Mononuclear cell (primary cell): Measurements from ENCODE around the gene DOK1. TPM values are rescaled to one million over a fixed set of nuclear protein-coding genes. Genes with fewer than 3 reads are reported as not detected.
A peak's percentile ranks its signal among the peaks of the same experiment; 100 is the strongest.

ENCODE experiments used
- H3K27me3 ChIP-seq: 2 replicates; pipeline ENCODE4 v1.6.0; 2011; ENCODE audit warnings: low read length, control low read depth; ENCODE audit not compliant: insufficient read depth
- H3K4me1 ChIP-seq: 2 replicates; pipeline ENCODE4 v1.5.1; 2011; ENCODE audit warnings: mild to moderate bottlenecking, low read length, control low read depth; ENCODE audit not compliant: insufficient read depth
- H3K4me3 ChIP-seq: 2 replicates; pipeline ENCODE4 v1.5.1; 2011; ENCODE audit warnings: mild to moderate bottlenecking, low read length, moderate library complexity
- H3K9me3 ChIP-seq: 2 replicates; pipeline ENCODE4 v1.5.1; 2011; ENCODE audit warnings: low read depth, mild to moderate bottlenecking, control low read depth, low read length
- total RNA-seq: library from RNA; depleted of rRNA; stranded (reverse); fragments of >200 nt; gene quantifications from one replicate; pipeline ENCODE4 v1.2.3, GENCODE V29; 2012

The DOK1 gene
- 2.9 TPM for total RNA-seq

DNA sequence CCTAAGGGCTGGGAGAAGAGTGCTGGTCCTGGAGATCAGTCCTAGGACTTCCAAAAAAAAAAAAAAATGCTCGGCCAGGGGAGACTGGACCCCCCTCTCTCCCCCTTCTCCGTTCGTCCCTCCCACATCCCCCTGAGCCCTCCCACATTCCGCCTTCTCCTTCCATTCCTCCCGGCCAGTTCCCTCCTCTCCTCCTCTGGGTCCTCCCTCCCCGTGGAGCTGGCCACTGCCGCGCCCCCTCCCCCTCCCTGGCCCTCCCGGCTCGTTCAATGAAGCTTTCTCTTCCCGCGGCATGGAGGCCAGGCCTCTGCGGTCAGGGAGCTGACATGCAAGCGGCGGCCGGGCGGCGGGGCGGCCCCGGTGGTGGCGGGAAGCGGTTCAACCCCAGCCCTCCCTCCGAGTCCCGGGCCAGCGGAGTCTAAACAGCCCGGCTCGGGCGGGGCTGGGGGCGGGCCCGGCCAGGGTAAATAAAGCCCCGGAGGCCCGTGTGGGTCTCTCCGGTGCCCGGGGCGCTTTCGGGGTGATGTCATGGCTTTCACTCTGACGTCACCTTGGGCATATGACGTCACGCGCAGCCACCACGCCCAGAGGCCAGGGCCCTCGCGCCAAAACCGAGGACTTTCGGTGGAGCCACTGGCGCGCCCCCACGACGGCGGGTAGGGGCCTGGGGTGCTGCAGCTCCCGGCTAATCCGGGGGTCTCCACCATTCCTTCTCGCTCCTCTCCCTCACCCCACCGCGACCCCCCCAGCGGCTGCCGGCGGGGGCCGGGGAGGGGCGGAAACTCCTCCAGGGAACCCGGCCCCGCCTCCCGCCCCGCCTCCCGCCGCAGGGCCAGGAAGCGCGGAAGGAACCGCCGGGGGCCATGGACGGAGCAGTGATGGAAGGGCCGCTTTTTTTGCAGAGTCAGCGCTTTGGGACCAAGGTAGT lies at the start of gene DOK1, which contains the start of gene LOXL3:
TSS of gene DOK1 (plus strand) at position 829 of the 928 bp plus-strand sequence. CDS start at position 864, 35 bp downstream.
TSS of gene LOXL3 (minus strand) at position 51 of the 928 bp plus-strand sequence. CDS start 1,308 bp downstream, outside the sequence.
- H3K9me3 ChIP-seq: no peaks in the 10 kb centered on the region
- peaks cover 10% of the 10 kb centered on the region for H3K27me3 ChIP-seq
- peak within 1 kb of the TSS; percentile 98 for H3K4me3 ChIP-seq
- H3K4me1 ChIP-seq: peaks cover 50% of the 10 kb centered on the region

GRCh38 chr2:74505448-74506246 lies 48.9 kb upstream of the DOK1 start:
- Histone ChIP-seq H3K4me1 (peaks cover 63% of the 10 kb centered on the region), H3K27me3 (peaks cover 52% of the 10 kb centered on the region), H3K4me3 (no peak overlapping the region), H3K9me3 (no peaks in the 10 kb centered on the region)

GRCh38 chr2:74507145-74507925 lies 47.2 kb upstream of the DOK1 start, which contains the start of gene PCGF1:
PCGF1 (minus strand) TSS chr2:74507695; CDS start chr2:74507668, 27 bp downstream.
- peaks cover 57% of the 10 kb centered on the region for H3K4me1 ChIP-seq
- no peaks in the 10 kb centered on the region for H3K9me3 ChIP-seq
- peak within 1 kb of the TSS; percentile 86 for H3K4me3 ChIP-seq
- peaks cover 52% of the 10 kb centered on the region for H3K27me3 ChIP-seq

- peaks cover 51% of the 10 kb centered on the region for H3K27me3 ChIP-seq
- H3K4me3 ChIP-seq: peak overlapping the region; percentile 86
- H3K4me1 ChIP-seq: peaks cover 50% of the 10 kb centered on the region
- no peaks in the 10 kb centered on the region for H3K9me3 ChIP-seq
Measured at GRCh38 chr2:74507926-74508520, 46.5 kb upstream of the DOK1 start.

DNA sequence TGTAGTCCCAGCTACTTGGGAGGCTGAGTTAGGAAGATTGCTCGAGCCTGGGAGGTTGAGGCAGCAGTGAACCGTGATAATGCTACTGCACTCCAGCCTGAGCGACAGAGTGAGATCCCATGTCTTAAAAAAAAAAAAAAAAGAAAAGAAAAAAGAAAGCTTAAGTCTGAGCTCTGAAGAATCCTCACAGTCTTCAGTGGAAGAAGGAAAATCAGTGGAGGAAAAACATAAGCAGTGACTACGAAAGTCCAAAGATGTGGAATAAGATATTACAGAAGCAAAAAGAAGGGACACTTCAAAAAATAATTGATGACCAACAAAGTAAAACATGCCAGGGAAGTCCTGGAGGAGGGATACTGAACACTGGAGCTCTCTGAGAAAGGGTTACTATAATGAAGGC lies 44.2 kb upstream of the DOK1 start:
- H3K4me1 ChIP-seq: peaks cover 48% of the 10 kb centered on the region
- peaks cover 65% of the 10 kb centered on the region for H3K27me3 ChIP-seq

GRCh38 chr2:74511104-74511989 lies 43.2 kb upstream of the DOK1 start:
- Histone ChIP-seq H3K4me1 (peaks cover 48% of the 10 kb centered on the region), H3K27me3 (peaks cover 76% of the 10 kb centered on the region), H3K9me3 (no peaks in the 10 kb centered on the region), H3K4me3 (no peak overlapping the region)

More for the DNA sequence above, 44.2 kb upstream of the DOK1 start:
- H3K9me3 ChIP-seq: no peaks in the 10 kb centered on the region
- no peak overlapping the region for H3K4me3 ChIP-seq

DNA sequence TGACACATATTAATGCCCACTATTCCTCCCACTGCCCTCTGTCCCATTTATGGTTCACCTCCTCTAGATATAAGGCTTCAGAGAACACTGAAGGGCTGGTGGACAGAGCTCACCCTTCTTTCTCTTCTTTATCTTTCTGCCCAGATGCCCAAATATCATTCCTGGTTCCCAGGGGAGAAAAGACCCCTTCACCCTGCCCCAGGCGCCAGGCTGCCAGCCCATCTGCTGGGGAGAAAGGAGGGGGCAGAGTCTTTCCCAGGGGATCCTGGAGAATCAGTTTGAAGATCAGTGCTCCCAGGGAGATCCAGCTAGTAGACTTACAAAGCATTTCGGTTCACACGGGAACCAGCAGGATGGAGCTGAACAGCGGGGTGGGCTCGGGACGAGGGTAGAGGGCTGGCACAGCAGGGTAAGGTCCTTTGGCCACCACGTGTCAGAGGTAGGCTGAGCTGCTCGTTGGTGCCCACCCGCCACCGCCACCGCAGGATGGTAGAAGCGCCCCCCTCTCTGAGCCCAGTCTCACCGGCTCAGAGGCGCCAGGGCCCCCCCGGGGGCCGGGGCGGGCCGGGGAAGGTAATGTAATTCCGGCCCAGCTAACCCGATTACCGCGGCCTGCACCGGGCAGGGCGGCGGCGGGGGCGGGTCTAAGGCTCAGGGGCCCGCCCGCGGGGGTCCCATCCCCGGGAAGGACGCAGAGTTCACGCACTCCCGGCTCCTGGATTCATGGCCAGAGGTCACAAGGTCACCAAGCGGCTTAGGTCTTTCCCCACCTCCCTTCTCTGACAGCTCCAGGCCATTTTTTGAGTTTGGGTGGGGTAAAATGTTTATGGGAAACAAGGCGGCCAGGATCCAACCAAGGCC lies 41.5 kb upstream of the DOK1 start:
- Histone ChIP-seq H3K27me3 (peaks cover 92% of the 10 kb centered on the region), H3K9me3 (no peaks in the 10 kb centered on the region), H3K4me1 (peaks cover 42% of the 10 kb centered on the region), H3K4me3 (no peak overlapping the region)

DNA sequence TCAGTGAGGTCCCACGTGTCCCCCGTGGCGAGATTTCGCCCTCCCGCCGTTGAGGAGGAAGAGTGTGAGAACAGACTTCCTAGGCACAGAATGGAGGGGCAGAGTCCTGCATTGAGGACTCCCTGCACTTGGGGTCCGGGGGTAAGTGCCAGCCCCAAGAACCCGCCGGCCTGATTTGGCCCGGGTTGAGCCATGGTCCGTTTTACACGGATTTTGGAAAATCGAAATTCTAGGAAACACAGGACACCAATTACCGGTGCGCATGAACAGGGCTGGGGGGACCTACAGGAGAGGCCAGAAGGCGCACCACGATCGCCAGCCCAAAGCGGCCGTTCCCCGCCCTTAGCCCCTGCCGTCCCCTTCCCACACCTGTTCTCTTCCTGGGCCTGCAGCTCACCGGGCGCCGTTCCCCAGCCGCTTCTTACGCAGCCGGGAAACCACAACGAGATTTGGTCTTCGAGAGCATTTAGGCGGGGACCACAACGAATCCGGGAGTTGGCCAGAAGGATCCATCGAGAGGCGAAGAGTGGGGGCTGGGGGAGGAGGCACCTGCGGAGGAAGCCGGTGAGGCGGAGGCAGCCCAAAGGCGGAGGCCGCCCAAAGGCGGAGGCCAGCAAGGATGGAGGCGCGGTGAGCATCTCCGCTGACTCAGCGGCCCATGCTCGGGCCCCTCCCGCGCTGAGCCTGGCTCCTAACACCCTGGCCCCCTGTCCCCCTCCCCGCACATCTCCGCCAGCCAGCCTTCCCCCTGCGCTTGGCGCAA lies 40.7 kb upstream of the DOK1 start:
- no peaks in the 10 kb centered on the region for H3K9me3 ChIP-seq
- no peak overlapping the region for H3K4me3 ChIP-seq
- H3K27me3 ChIP-seq: peaks cover 95% of the 10 kb centered on the region
- H3K4me1 ChIP-seq: peaks cover 37% of the 10 kb centered on the region

DNA sequence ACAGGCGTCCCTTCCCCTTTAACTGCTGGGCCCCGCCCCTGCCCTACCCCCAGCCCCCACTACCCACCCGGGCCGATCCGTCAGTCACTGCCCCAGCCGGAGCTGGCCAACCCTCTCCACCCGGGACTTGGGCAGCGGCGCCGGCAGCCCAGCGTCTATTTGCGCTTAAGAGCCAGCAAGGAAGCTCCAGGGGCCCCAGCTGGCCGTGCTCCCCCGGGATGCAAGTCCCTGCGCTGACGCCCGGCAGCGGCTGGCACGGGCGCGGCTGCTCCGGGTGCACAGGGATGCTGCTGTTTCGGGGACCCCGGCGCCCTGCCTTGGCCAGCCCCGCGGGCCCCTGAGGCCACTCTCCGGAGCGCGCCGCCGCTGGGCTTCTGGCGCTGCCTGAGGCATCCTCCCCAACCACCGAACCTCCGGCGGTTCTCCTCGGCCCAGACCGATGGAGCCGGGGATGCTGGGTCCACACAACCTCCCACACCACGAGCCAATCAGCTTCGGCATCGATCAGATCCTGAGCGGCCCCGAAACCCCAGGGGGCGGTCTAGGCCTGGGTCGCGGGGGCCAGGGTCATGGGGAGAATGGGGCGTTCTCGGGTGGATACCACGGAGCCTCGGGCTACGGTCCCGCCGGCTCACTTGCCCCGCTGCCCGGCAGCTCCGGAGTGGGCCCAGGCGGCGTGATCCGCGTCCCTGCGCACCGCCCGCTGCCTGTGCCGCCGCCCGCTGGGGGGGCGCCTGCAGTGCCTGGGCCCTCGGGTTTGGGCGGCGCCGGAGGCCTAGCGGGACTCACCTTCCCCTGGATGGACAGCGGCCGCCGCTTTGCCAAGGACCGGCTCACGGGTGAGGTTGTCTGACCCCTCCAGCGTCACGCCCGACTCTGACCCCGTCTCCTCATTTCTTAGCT lies 39.9 kb upstream of the DOK1 start, which contains the start of gene TLX2:
TSS of gene TLX2 (plus strand) at position 83 of the 903 bp plus-strand sequence. CDS start at position 440, 357 bp downstream.
- Histone ChIP-seq H3K9me3 (no peaks in the 10 kb centered on the region), H3K4me1 (peaks cover 37% of the 10 kb centered on the region), H3K4me3 (no peak within 1 kb of the TSS), H3K27me3 (peaks cover 97% of the 10 kb centered on the region)

- Histone ChIP-seq H3K9me3 (no peaks in the 10 kb centered on the region), H3K4me3 (peak overlapping the region; percentile 24), H3K4me1 (peaks cover 37% of the 10 kb centered on the region), H3K27me3 (peaks cover 97% of the 10 kb centered on the region)
Measured at GRCh38 chr2:74515271-74515980, 39.1 kb upstream of the DOK1 start.
